ENCODE data around the gene SPATA2L.
A peak's percentile ranks its signal among the peaks of the same experiment; 100 is the strongest.

Gene SPATA2L

GRCh38 chr16:89661215-89661614 is 40.3 kb downstream of the SPATA2L start:
- TF ChIP-seq CTCF (IDR thresholded peaks at IDR 0.05; ENCODE audit: extremely low read depth, missing control alignments) = no peak
- no peak for DNase-seq (ENCODE audit: low spot score)

GRCh38 chr16:89660146-89660545 is 41.4 kb downstream of the SPATA2L start:
- DNase-seq (ENCODE audit: low spot score) = no peak
- no peak for TF ChIP-seq CTCF (IDR thresholded peaks at IDR 0.05; ENCODE audit: extremely low read depth, missing control alignments)

DNA sequence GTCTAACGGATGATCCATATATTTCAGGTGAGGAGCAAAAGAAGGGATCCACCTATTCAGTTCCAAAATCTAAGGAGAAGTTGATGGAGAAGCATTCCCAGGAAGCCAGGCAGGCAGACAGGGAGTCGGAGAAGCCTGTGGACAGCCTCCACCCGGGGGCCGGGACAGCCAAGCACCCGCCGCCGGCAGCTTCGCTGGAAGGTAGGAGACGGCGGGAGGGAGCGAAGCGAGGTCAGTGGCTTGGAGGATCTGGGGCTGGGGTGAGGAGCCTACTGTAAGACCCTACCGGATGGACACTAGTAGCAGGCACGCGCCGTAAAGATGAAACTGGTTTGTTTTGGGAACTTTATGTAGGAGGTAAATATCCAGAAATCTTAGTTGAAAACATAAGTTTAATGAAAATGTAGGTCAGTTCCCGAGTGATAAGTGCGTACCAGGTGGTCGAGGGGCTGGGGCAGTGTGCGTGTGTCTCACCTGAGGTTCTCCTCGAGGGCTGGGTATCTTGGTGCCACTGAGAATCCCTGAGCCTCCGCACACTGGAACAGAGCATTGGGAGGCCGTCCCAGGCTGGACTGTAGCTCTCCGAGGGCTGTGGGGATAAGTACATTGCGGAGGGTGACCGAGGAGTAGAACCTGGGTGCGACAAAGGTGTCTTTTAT is 43.2 kb downstream of the SPATA2L start:
- no peak for TF ChIP-seq CTCF (IDR thresholded peaks at IDR 0.05; ENCODE audit: extremely low read depth, missing control alignments)
- DNase-seq (ENCODE audit: low spot score) = peak; percentile 56

DNA sequence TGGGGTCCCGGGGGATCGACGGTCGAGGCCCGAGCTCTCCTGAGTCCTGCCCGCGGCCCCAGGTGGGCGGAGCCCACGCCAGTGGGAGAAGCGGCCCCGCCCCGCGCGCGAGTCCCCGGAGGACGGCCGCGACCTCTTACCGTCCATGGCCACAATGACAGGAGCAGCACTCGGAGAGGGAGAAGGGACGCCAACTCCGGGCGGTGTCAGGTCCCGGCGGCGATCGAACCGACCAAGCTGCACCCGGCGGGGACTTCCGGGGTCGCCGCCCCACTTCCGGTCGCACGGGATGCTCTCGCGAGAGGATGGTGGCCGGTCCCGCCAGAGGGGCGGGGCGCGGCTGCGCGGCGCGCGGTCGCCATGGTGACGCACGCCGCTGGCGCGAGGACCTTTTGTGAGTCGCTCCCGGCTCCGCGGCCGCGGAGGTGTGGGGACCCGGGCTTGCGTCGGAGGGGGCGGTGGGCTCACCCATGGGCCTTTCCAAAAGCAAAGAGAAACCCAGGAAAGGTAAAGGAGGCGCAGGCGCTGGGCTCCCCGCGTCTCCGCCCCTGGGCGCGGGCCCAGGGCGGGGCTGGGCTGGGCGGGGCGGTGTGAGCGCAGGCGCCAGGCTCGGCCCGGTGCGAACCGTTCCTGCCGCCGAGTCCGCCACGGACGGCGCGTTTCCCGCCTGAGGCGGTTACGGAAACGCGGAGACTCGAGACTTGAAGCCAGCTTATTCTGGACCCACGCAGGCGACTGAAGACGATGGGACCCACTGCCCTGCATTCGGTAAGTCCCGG is 43.9 kb downstream of the SPATA2L start, which contains the start of the genes CHMP1A and SPATA33:
TSS of gene CHMP1A (minus strand) at position 267 of the 779 bp plus-strand sequence. CDS start at position 147, 120 bp downstream.
TSS of gene SPATA33 (plus strand) at position 395 of the 779 bp plus-strand sequence. CDS start at position 471, 76 bp downstream.
- DNase-seq (ENCODE audit: low spot score) = peak; percentile 100
- no peak for TF ChIP-seq CTCF (IDR thresholded peaks at IDR 0.05; ENCODE audit: extremely low read depth, missing control alignments)

DNA sequence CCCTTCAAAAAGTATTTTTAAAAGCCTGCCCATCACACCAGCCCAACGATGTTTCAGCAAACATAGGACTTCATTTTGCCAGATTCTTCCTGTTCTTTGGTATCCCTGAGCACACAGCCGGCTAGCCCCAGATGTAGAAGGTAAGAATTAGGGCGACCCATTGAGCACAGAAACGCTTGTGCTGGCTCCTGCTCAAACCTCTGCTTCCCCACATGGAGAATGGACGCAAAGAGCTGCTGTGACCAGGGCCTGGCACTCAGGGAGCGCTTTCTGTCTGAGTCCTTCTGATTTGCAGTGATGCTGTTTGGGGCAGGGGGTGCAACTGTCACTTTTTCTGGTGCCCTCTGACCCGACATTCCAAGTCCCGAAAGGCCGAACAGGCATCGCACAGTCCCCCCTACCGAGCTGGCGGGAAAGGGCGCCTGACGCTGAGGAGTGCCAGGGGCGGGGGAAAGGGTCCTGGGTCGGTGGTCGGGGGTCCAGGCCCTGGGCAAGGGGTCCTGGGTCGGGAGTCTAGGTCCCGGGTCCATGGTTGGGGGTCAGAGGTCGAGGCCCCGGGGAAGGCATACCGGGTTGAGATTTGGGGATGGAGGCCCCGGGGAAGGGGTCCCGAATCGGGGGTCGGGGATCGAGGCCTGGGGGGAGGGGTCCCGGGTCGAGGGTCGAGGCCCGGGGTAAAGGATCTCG is 44.9 kb downstream of the SPATA2L start:
- no peak for DNase-seq (ENCODE audit: low spot score)
- TF ChIP-seq CTCF (IDR thresholded peaks at IDR 0.05; ENCODE audit: extremely low read depth, missing control alignments) = no peak

DNA sequence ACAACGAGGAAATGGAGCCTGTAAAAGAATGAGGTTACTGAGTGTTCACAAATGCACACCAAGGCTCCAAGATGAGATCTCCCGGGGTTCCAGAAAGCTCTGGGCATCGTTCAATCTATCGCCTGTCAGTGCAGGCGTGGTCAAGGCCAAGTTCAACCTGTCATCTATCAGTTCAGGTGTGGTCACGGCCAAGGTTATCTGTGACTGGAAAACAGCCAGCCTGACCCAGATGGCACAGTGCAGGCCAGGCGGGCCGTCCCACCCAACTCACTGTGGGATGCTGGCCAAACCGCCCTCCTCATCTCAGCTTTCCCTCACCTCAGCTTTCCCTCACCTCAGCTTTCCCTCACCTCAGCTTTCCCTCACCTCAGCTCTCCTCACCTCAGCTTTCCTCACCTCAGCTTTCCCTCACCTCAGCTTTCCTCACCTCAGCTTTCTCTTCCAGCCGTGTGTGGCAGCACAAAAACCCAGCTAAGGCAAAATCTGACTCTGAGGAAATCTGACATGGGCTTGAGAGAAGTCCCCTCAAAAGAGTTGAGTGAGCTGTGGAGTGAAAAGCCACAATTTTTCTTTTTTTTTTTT is 46.4 kb downstream of the SPATA2L start:
- no peak for DNase-seq (ENCODE audit: low spot score)
- TF ChIP-seq CTCF (IDR thresholded peaks at IDR 0.05; ENCODE audit: extremely low read depth, missing control alignments) = no peak
